Measurements from ENCODE around the gene RETREG3.

- TF ChIP-seq POLR2AphosphoS5 (IDR thresholded peaks at IDR 0.05) (no peak), CTCF (IDR thresholded peaks at IDR 0.05) (no peak)
These were observed 61.5 kb downstream of the RETREG3 start for GRCh38 chr17:42547698-42548069.
